Smooth muscle cell (in vitro differentiated cells): ENCODE data around the gene ABHD12. TPM values are rescaled to one million over a fixed set of nuclear protein-coding genes. Genes with fewer than 3 reads are reported as not detected.

Source experiments
- DNase-seq: peaks from one replicate; lab custom pipeline; 2025; ENCODE audit not compliant: unreplicated experiment; lab: John Stamatoyannopoulos, UW
- H2AFZ ChIP-seq: fragments of 200-600 bp; sonication (generic); 2 replicates; pipeline ENCODE4 v1.6.0; 2016; ENCODE audit warnings: antibody characterized with exemption, low read depth, mild to moderate bottlenecking
- H3F3A ChIP-seq: fragments of 200-600 bp; sonication (generic); 2 replicates; pipeline ENCODE4 v1.6.0; 2017; ENCODE audit warnings: antibody characterized with exemption, low read depth
- H3K27ac ChIP-seq: fragments of 200-600 bp; sonication (generic); 2 replicates; pipeline ENCODE4 v1.5.1; 2016; ENCODE audit warnings: low read depth, mild to moderate bottlenecking
- H3K27me3 ChIP-seq: fragments of 200-600 bp; sonication (generic); 2 replicates; pipeline ENCODE4 v1.6.1; 2016; ENCODE audit warnings: low read depth, mild to moderate bottlenecking
- H3K36me3 ChIP-seq: fragments of 200-600 bp; sonication (generic); 2 replicates; pipeline ENCODE4 v1.5.1; 2016; ENCODE audit warnings: low read depth
- H3K4me1 ChIP-seq: fragments of 200-600 bp; sonication (generic); 2 replicates; pipeline ENCODE4 v1.5.1; 2016; ENCODE audit warnings: low read depth
- H3K4me2 ChIP-seq: fragments of 200-600 bp; sonication (generic); 2 replicates; pipeline ENCODE4 v1.6.0; 2016; ENCODE audit warnings: mild to moderate bottlenecking
- H3K4me3 ChIP-seq: fragments of 200-600 bp; sonication (generic); 2 replicates; pipeline ENCODE4 v1.5.1; 2016; ENCODE audit warnings: mild to moderate bottlenecking
- H3K79me2 ChIP-seq: fragments of 200-600 bp; sonication (generic); 2 replicates; pipeline ENCODE4 v1.6.0; 2016; ENCODE audit warnings: low read depth, mild to moderate bottlenecking
- H3K9ac ChIP-seq: fragments of 200-600 bp; sonication (generic); 2 replicates; pipeline ENCODE4 v1.6.0; 2016; ENCODE audit warnings: low read depth
- H3K9me3 ChIP-seq: fragments of 200-600 bp; sonication (generic); replicated peaks from 2 replicates; pipeline ENCODE4 v1.5.1; 2016; ENCODE audit warnings: low read depth
- H4K20me1 ChIP-seq: fragments of 200-600 bp; sonication (generic); 2 replicates; pipeline ENCODE4 v1.6.0; 2016; ENCODE audit warnings: low read depth
- CTCF ChIP-seq: fragments of 200-600 bp; sonication (generic); IDR thresholded peaks from 2 replicates; pipeline ENCODE4 v1.5.1; 2017; ENCODE audit warnings: borderline replicate concordance, mild to moderate bottlenecking, antibody characterized with exemption; ENCODE audit not compliant: insufficient read depth, poor library complexity, severe bottlenecking
- WGBS: methylation state at CpG from one replicate; pipeline ENCODE4 v1.1.7; 2016; ENCODE audit warnings: low lambda C conversion rate; 5-methylcytosine and 5-hydroxymethylcytosine counted together
- polyA plus RNA-seq: library from polyadenylated mRNA; unstranded; fragments of >200 nt; fragmentation: Nextera tagmentation; extraction: Ambion mirVana; gene quantifications from 2 replicates; pipeline ENCODE4 v1.2.1, GENCODE V29; 2016
- total RNA-seq: library from RNA; depleted of rRNA; stranded (reverse); fragments of >200 nt; gene quantifications from 2 replicates; pipeline ENCODE4 v1.2.3, GENCODE V29; 2014

Gene ABHD12
- total and polyA plus RNA-seq, 2 experiments from 2014 or later = 18.5 to 41.8 TPM

- H3K36me3 ChIP-seq = no peaks in the 10 kb centered on the region
These were observed 103.7 kb downstream of the ABHD12 start for GRCh38 chr20:25286917-25287316.

GRCh38 chr20:25285856-25286798, 104.5 kb downstream of the ABHD12 start:
- H3K9ac ChIP-seq = no peak overlapping the region
- 92% methylated on average over 24 of the region's 24 CpGs for WGBS
- no peaks in the 10 kb centered on the region for H3K9me3 ChIP-seq
- no peaks in the 10 kb centered on the region for H3K79me2 ChIP-seq
- H3K4me3 ChIP-seq = no peak overlapping the region
- H3K27me3 ChIP-seq = no peaks in the 10 kb centered on the region
- H2AFZ ChIP-seq = no peak overlapping the region
- no peak overlapping the region for H3K27ac ChIP-seq
- no peaks in the 10 kb centered on the region for H3F3A ChIP-seq
- no peaks in the 10 kb centered on the region for H3K4me1 ChIP-seq
- no peak for TF ChIP-seq CTCF
- DNase-seq = no peak
- no peaks in the 10 kb centered on the region for H4K20me1 ChIP-seq
- H3K36me3 ChIP-seq = no peaks in the 10 kb centered on the region
- H3K4me2 ChIP-seq = no peak overlapping the region

More at GRCh38 chr20:25286917-25287316, 103.7 kb downstream of the ABHD12 start:
- no peaks in the 10 kb centered on the region for H4K20me1 ChIP-seq
- no peaks in the 10 kb centered on the region for H3K4me1 ChIP-seq
- H2AFZ ChIP-seq = no peak overlapping the region
- no peak overlapping the region for H3K4me3 ChIP-seq
- no peaks in the 10 kb centered on the region for H3K9me3 ChIP-seq
- H3K79me2 ChIP-seq = no peaks in the 10 kb centered on the region
- no peaks in the 10 kb centered on the region for H3K27me3 ChIP-seq
- WGBS = 96% methylated on average over 12 of the region's 12 CpGs
- H3K9ac ChIP-seq = no peak overlapping the region
- no peak for DNase-seq
- no peak for TF ChIP-seq CTCF
- H3F3A ChIP-seq = no peaks in the 10 kb centered on the region
- H3K4me2 ChIP-seq = no peak overlapping the region
- no peak overlapping the region for H3K27ac ChIP-seq

- no peak overlapping the region for H3K27ac ChIP-seq
- no peaks in the 10 kb centered on the region for H4K20me1 ChIP-seq
- H3K9me3 ChIP-seq = no peaks in the 10 kb centered on the region
- H3K79me2 ChIP-seq = no peaks in the 10 kb centered on the region
- no peak overlapping the region for H3K4me2 ChIP-seq
- H3K4me3 ChIP-seq = no peak overlapping the region
- no peaks in the 10 kb centered on the region for H3F3A ChIP-seq
- no peak for TF ChIP-seq CTCF
- H3K9ac ChIP-seq = no peak overlapping the region
- H3K27me3 ChIP-seq = no peaks in the 10 kb centered on the region
- 90% methylated on average over 26 of the region's 26 CpGs for WGBS
- DNase-seq = no peak
- no peaks in the 10 kb centered on the region for H3K4me1 ChIP-seq
- H2AFZ ChIP-seq = no peak overlapping the region
- H3K36me3 ChIP-seq = no peaks in the 10 kb centered on the region
These were observed 105.5 kb downstream of the ABHD12 start for GRCh38 chr20:25285091-25285647.
